CD4-positive, CD25-positive, alpha-beta regulatory T cell (primary cell): ENCODE measurements around the gene AZU1. TPM values are rescaled to one million over a fixed set of nuclear protein-coding genes. Genes with fewer than 3 reads are reported as not detected.

Source experiments
- ATAC-seq, 2 donors: fragments of 150-1000 bp; cut with Tn5 transposase; one replicate each; pipeline ENCODE4 v1.10.0; 2021; ENCODE audit warnings: low read depth in 2 of 2, moderate number of reproducible peaks in 2 of 2, moderate library complexity in 1 of 2
- DNase-seq, 3 donors: peaks; one replicate each; pipeline versions ENCODE4 v3.0.0 to v3.0.0-alpha.2; 2012 to 2022; ENCODE audit warnings: mixed read lengths in 1 of 3
- H3K27ac ChIP-seq: one replicate; pipeline ENCODE4 v1.7.0; 2013; ENCODE audit warnings: mild to moderate bottlenecking, low read length; ENCODE audit not compliant: insufficient read depth, poor library complexity, severe bottlenecking
- H3K27me3 ChIP-seq: one replicate; pipeline ENCODE4 v1.7.0; 2013; ENCODE audit warnings: low read length; ENCODE audit not compliant: control insufficient read depth, insufficient read depth
- H3K36me3 ChIP-seq: one replicate; pipeline ENCODE4 v1.7.0; 2013; ENCODE audit warnings: mild to moderate bottlenecking, low read length, moderate library complexity; ENCODE audit not compliant: control insufficient read depth, insufficient read depth
- H3K4me1 ChIP-seq: 2 replicates; pipeline ENCODE4 v1.7.0; 2013; ENCODE audit warnings: mild to moderate bottlenecking, low read length; ENCODE audit not compliant: insufficient read depth, control insufficient read depth, poor library complexity, severe bottlenecking
- H3K4me3 ChIP-seq: one replicate; pipeline ENCODE4 v1.7.0; 2013; ENCODE audit warnings: low read depth, mild to moderate bottlenecking, low read length, moderate library complexity
- H3K9me3 ChIP-seq, 2 experiments: 1 replicate in 1 of 2; 2 replicates in 1 of 2; pipeline ENCODE4 v1.7.0; 2013; ENCODE audit warnings: low read length in 2 of 2, mild to moderate bottlenecking in 1 of 2, moderate library complexity in 1 of 2; ENCODE audit not compliant: control insufficient read depth in 2 of 2
- H3K27ac Mint-ChIP-seq, 3 donors: one replicate each; pipeline ENCODE4 v1.8.0; 2020 to 2022; ENCODE audit warnings: mild to moderate bottlenecking in 3 of 3, mixed read lengths in 3 of 3, moderate library complexity in 2 of 3
- H3K27me3 Mint-ChIP-seq: one replicate; pipeline ENCODE4 v1.8.0; 2022; ENCODE audit warnings: mild to moderate bottlenecking, mixed read lengths
- H3K36me3 Mint-ChIP-seq: one replicate; pipeline ENCODE4 v1.8.0; 2020; ENCODE audit warnings: mixed read lengths
- H3K4me1 Mint-ChIP-seq, 4 donors: one replicate each; pipeline ENCODE4 v1.8.0; 2020 to 2022; ENCODE audit warnings: mixed read lengths in 4 of 4, mild to moderate bottlenecking in 1 of 4
- H3K4me3 Mint-ChIP-seq, 4 donors: one replicate each; pipeline ENCODE4 v1.8.0; 2020 to 2022; ENCODE audit warnings: mild to moderate bottlenecking in 4 of 4, mixed read lengths in 4 of 4, moderate library complexity in 3 of 4
- H3K9me3 Mint-ChIP-seq, 7 donors: one replicate each; pipeline ENCODE4 v1.8.0; 2020 to 2022; ENCODE audit warnings: mixed read lengths in 7 of 7, mild to moderate bottlenecking in 3 of 7, moderate library complexity in 2 of 7
- polyA plus RNA-seq, 4 donors: library from polyadenylated mRNA; unstranded; fragments of 300-500 nt; fragmentation: Illumina TruSeq; gene quantifications; one replicate each; pipeline ENCODE4 v1.2.3, GENCODE V29; 2021
- total RNA-seq: library from RNA; stranded (reverse); gene quantifications from one replicate; pipeline ENCODE4 v1.2.3, GENCODE V29; 2022

AZU1 gene
- total and polyA plus RNA-seq, 5 donors from 2014 or later: 0.59 TPM; not detected in 4

DNA sequence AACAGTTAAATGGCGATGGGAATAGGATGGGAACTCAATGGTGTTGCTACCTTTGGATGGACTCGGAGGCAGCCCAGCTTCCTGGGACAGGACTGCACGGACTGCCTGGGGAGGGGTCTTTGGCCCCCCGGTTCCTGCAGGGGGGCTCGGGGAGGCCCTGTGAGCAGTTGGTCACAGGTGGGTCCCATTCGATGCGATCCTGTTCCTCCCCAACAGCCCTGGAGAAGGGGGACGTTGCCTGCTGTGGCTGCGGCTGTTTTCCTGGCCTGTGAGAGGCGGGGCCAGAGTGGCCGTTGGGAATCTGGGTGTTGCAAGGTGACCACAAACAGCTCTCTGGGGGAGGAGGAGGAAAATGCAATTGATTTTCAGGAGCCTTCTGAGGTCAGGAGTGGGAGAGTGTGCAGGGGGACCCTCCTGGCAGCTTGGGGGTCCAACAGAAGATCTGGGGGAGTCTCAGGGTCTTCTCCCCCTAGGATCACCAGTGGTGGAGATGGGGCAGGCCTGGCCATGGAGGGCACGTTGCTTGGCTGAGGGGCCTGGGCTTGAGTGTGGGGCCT lies 4.0 kb upstream of the AZU1 start:
- DNase-seq (no peak), ATAC-seq (no peak)
- Histone ChIP-seq H3K9me3 (no peaks in the 10 kb centered on the region), H3K4me3 (no peak overlapping the region), H3K27ac (no peak overlapping the region), H3K27me3 (peaks cover 5% of the 10 kb centered on the region), H3K4me1 (peaks cover 4% of the 10 kb centered on the region), H3K36me3 (no peaks in the 10 kb centered on the region)
- Mint-ChIP-seq H3K27me3 (peaks cover 21% of the 10 kb centered on the region), H3K4me3 (peak overlapping the region in 1 of 4 donors; percentile 26), H3K36me3 (no peaks in the 10 kb centered on the region), H3K9me3 (no peaks in the 10 kb centered on the region), H3K4me1 (no peaks in the 10 kb centered on the region), H3K27ac (peak overlapping the region in 1 of 3 donors; percentile 14)

DNA sequence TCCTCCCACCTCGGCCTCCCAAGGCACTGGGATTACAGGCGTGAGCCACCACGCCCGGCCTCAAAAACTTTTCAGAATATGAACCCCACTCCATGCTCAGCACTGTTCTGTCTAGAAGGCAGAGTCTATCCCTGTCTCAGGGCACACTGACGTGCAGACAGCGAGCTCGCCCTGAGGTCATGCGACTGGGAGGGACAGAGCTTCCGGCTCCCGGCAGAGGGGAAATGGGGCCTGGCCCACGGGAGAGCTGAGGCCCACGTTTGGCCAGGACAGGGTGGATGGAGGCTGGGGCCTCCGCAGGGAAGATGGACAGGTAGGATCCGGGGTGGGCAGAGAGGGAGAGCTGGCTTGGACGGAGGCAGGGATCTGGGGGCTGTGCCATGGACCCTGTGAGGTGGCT lies 2.8 kb upstream of the AZU1 start:
- DNase-seq: no peak
- no peak overlapping the region for H3K27ac ChIP-seq
- Mint-ChIP-seq H3K4me3 (no peak overlapping the region), H3K9me3 (no peaks in the 10 kb centered on the region), H3K27me3 (peaks cover 21% of the 10 kb centered on the region), H3K4me1 (no peaks in the 10 kb centered on the region), H3K27ac (no peak overlapping the region), H3K36me3 (no peaks in the 10 kb centered on the region)
- no peaks in the 10 kb centered on the region for H3K9me3 ChIP-seq
- H3K36me3 ChIP-seq: no peaks in the 10 kb centered on the region
- H3K4me1 ChIP-seq: peaks cover 4% of the 10 kb centered on the region
- no peak for ATAC-seq
- no peak overlapping the region for H3K4me3 ChIP-seq
- peaks cover 5% of the 10 kb centered on the region for H3K27me3 ChIP-seq

- H3K27ac ChIP-seq: no peak overlapping the region
- H3K4me3 Mint-ChIP-seq: no peak overlapping the region
Measured at GRCh38 chr19:825897-826644, 1.6 kb upstream of the AZU1 start.

DNA sequence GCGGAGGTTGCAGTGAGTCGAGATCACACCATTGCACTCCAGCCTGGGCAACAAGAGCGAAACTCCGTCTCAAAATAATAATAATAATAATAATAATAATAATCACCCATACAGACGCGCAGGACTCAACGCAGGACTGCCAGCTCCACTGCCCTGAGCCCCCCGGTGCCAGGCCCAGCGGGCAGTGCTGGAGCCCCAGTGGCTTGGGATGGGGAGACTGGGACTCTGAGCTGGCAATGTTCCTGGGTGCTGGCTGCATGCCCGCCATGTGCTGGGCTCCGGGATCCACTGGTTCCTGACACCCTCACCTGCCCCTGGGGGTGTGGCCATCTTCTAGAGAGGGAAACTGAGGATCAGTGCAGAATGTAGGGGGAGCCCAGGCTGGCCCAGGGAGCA lies 325 bp upstream of the AZU1 start:
- no peaks in the 10 kb centered on the region for H3K36me3 Mint-ChIP-seq
- H3K4me1 ChIP-seq: no peaks in the 10 kb centered on the region
- no peak overlapping the region for H3K27ac Mint-ChIP-seq
- peaks cover 5% of the 10 kb centered on the region for H3K27me3 ChIP-seq
- H3K27me3 Mint-ChIP-seq: peaks cover 19% of the 10 kb centered on the region
- DNase-seq (no peak), ATAC-seq (no peak)
- no peaks in the 10 kb centered on the region for H3K9me3 ChIP-seq
- H3K4me3 Mint-ChIP-seq: no peak overlapping the region
- H3K9me3 Mint-ChIP-seq: no peaks in the 10 kb centered on the region
- no peaks in the 10 kb centered on the region for H3K4me1 Mint-ChIP-seq
- no peak overlapping the region for H3K4me3 ChIP-seq
- no peaks in the 10 kb centered on the region for H3K36me3 ChIP-seq
- no peak overlapping the region for H3K27ac ChIP-seq

More at GRCh38 chr19:825897-826644, 1.6 kb upstream of the AZU1 start:
- Histone ChIP-seq H3K4me1 (peaks cover 4% of the 10 kb centered on the region), H3K27me3 (peaks cover 5% of the 10 kb centered on the region), H3K9me3 (no peaks in the 10 kb centered on the region), H3K36me3 (no peaks in the 10 kb centered on the region), H3K4me3 (no peak overlapping the region)
- Mint-ChIP-seq H3K36me3 (no peaks in the 10 kb centered on the region), H3K27me3 (peaks cover 14% of the 10 kb centered on the region), H3K27ac (peak overlapping the region in 1 of 3 donors; percentile 60), H3K9me3 (no peaks in the 10 kb centered on the region), H3K4me1 (no peaks in the 10 kb centered on the region)
- no peak for ATAC-seq
- DNase-seq: no peak

DNA sequence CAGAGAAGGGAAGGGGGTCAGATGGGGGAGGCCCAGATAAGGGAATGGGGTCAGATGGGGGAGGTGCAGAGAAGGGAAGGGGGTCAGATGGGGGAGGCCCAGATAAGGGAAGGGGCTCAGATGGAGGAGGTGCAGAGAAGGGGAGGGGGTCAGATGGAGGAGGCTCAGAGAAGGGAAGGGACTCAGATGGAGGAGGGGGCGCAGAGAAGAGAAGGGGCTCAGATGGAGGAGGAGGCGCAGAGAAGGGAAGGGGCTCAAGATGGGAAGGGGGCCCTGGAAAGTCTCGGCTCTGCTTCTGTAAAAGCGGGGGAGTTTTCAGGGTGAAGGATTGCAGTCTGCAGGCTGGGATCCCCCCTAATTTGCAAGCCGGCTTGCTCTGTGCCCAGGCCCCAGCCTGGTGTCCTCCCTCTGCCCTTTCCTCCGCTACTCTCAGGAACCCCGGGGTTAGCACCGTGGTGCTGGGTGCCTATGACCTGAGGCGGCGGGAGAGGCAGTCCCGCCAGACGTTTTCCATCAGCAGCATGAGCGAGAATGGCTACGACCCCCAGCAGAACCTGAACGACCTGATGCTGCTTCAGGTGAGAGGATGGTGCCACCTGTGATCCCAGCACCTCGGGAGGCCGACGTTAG lies 1.6 kb downstream of the AZU1 start:
- no peaks in the 10 kb centered on the region for H3K9me3 Mint-ChIP-seq
- DNase-seq (no peak), ATAC-seq (no peak)
- Histone ChIP-seq H3K4me1 (no peaks in the 10 kb centered on the region), H3K36me3 (no peaks in the 10 kb centered on the region), H3K4me3 (no peak overlapping the region), H3K27ac (no peak overlapping the region), H3K9me3 (no peaks in the 10 kb centered on the region), H3K27me3 (no peaks in the 10 kb centered on the region)
- H3K27ac Mint-ChIP-seq: no peak overlapping the region
- no peaks in the 10 kb centered on the region for H3K36me3 Mint-ChIP-seq
- H3K4me1 Mint-ChIP-seq: no peaks in the 10 kb centered on the region
- peaks cover 4% of the 10 kb centered on the region for H3K27me3 Mint-ChIP-seq
- no peak overlapping the region for H3K4me3 Mint-ChIP-seq

GRCh38 chr19:831407-832369 lies 4.1 kb downstream of the AZU1 start:
- peaks cover 0 to 1% (median 0%) of the 10 kb centered on the region in 7 donors for H3K9me3 Mint-ChIP-seq
- ATAC-seq: no peak
- Histone ChIP-seq H3K27ac (no peak overlapping the region), H3K36me3 (no peaks in the 10 kb centered on the region), H3K27me3 (no peaks in the 10 kb centered on the region), H3K4me3 (no peak overlapping the region), H3K4me1 (no peaks in the 10 kb centered on the region), H3K9me3 (no peaks in the 10 kb centered on the region)
- peaks cover 0 to 3% (median 2%) of the 10 kb centered on the region in 4 donors for H3K4me1 Mint-ChIP-seq
- no peaks in the 10 kb centered on the region for H3K36me3 Mint-ChIP-seq
- no peak overlapping the region for H3K4me3 Mint-ChIP-seq
- DNase-seq: no peak
- H3K27ac Mint-ChIP-seq: no peak overlapping the region
- peaks cover 9% of the 10 kb centered on the region for H3K27me3 Mint-ChIP-seq

- Mint-ChIP-seq H3K27me3 (peaks cover 19% of the 10 kb centered on the region), H3K4me3 (no peak overlapping the region), H3K9me3 (peaks cover 0 to 1% (median 0%) of the 10 kb centered on the region in 7 donors), H3K27ac (no peak overlapping the region), H3K4me1 (peaks cover 0 to 3% (median 2%) of the 10 kb centered on the region in 4 donors), H3K36me3 (no peaks in the 10 kb centered on the region)
- Histone ChIP-seq H3K4me3 (no peak overlapping the region), H3K4me1 (no peaks in the 10 kb centered on the region), H3K27ac (no peak overlapping the region), H3K36me3 (no peaks in the 10 kb centered on the region), H3K9me3 (no peaks in the 10 kb centered on the region), H3K27me3 (no peaks in the 10 kb centered on the region)
- no peak for ATAC-seq
- DNase-seq: no peak
Measured at GRCh38 chr19:834216-834615, 6.6 kb downstream of the AZU1 start.
